ENCODE measurements around the gene MNX1.

MNX1 gene

GRCh38 chr7:157012113-157012547 is 1.7 kb upstream of the MNX1 start:
- H2AFZ ChIP-seq (ENCODE audit: low read length): no peak overlapping the region
- no peaks in the 10 kb centered on the region for H3K27me3 ChIP-seq (ENCODE audit: insufficient read depth, low read length, poor library complexity, severe bottlenecking)
- no peak overlapping the region for H3K4me3 ChIP-seq (ENCODE audit: low read length, poor library complexity, severe bottlenecking)
- TF ChIP-seq EZH2phosphoT487 (IDR thresholded peaks at IDR 0.05; ENCODE audit: borderline replicate concordance): no peak
- TF ChIP-seq, protein P1, sequence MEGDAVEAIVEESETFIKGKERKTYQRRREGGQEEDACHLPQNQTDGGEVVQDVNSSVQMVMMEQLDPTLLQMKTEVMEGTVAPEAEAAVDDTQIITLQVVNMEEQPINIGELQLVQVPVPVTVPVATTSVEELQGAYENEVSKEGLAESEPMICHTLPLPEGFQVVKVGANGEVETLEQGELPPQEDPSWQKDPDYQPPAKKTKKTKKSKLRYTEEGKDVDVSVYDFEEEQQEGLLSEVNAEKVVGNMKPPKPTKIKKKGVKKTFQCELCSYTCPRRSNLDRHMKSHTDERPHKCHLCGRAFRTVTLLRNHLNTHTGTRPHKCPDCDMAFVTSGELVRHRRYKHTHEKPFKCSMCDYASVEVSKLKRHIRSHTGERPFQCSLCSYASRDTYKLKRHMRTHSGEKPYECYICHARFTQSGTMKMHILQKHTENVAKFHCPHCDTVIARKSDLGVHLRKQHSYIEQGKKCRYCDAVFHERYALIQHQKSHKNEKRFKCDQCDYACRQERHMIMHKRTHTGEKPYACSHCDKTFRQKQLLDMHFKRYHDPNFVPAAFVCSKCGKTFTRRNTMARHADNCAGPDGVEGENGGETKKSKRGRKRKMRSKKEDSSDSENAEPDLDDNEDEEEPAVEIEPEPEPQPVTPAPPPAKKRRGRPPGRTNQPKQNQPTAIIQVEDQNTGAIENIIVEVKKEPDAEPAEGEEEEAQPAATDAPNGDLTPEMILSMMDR (conservative IDR thresholded peaks at IDR 0.05; ENCODE audit: low read length): no peak
- H3F3A ChIP-seq (ENCODE audit: low read depth): no peaks in the 10 kb centered on the region
- H3K4me1 ChIP-seq (ENCODE audit: insufficient read depth, low read length, poor library complexity, severe bottlenecking): peaks cover 10% of the 10 kb centered on the region
- no peak overlapping the region for H3K9ac ChIP-seq (ENCODE audit: low read depth, low read length, poor library complexity, severe bottlenecking)
- no peaks in the 10 kb centered on the region for H3K36me3 ChIP-seq (ENCODE audit: insufficient read depth, low read length)
- H3K79me2 ChIP-seq (ENCODE audit: insufficient read depth, low read length): no peaks in the 10 kb centered on the region
- H4K20me1 ChIP-seq (ENCODE audit: insufficient read depth, low read length, poor library complexity, severe bottlenecking): no peaks in the 10 kb centered on the region
- H3K9me2 ChIP-seq (replicated peaks; ENCODE audit: low read depth, low read length): no peaks in the 10 kb centered on the region
- H3K9me3 ChIP-seq (ENCODE audit: insufficient read depth, low read depth, low read length): no peaks in the 10 kb centered on the region
- H3K4me2 ChIP-seq (ENCODE audit: low read depth, low read length, poor library complexity, severe bottlenecking): no peak overlapping the region

- no peaks in the 10 kb centered on the region for H4K20me1 ChIP-seq (ENCODE audit: insufficient read depth, low read length, poor library complexity, severe bottlenecking)
- no peak overlapping the region for H3K9ac ChIP-seq (ENCODE audit: low read depth, low read length, poor library complexity, severe bottlenecking)
- H3K36me3 ChIP-seq (ENCODE audit: insufficient read depth, low read length): no peaks in the 10 kb centered on the region
- no peaks in the 10 kb centered on the region for H3F3A ChIP-seq (ENCODE audit: low read depth)
- no peak overlapping the region for H3K4me3 ChIP-seq (ENCODE audit: low read length, poor library complexity, severe bottlenecking)
- peaks cover 7% of the 10 kb centered on the region for H3K4me1 ChIP-seq (ENCODE audit: insufficient read depth, low read length, poor library complexity, severe bottlenecking)
- H3K79me2 ChIP-seq (ENCODE audit: insufficient read depth, low read length): no peaks in the 10 kb centered on the region
- H3K4me2 ChIP-seq (ENCODE audit: low read depth, low read length, poor library complexity, severe bottlenecking): no peak overlapping the region
- H3K27me3 ChIP-seq (ENCODE audit: insufficient read depth, low read length, poor library complexity, severe bottlenecking): no peaks in the 10 kb centered on the region
- no peak for TF ChIP-seq EZH2phosphoT487 (IDR thresholded peaks at IDR 0.05; ENCODE audit: borderline replicate concordance)
- TF ChIP-seq, protein P1 (conservative IDR thresholded peaks at IDR 0.05; ENCODE audit: low read length): no peak
- no peaks in the 10 kb centered on the region for H3K9me2 ChIP-seq (replicated peaks; ENCODE audit: low read depth, low read length)
- H3K9me3 ChIP-seq (ENCODE audit: insufficient read depth, low read depth, low read length): no peaks in the 10 kb centered on the region
- H2AFZ ChIP-seq (ENCODE audit: low read length): no peak overlapping the region
These were observed 1.1 kb upstream of the MNX1 start for GRCh38 chr7:157011333-157012112.

- Histone ChIP-seq H3K4me1 (ENCODE audit: insufficient read depth, low read length, poor library complexity, severe bottlenecking) (no peaks in the 10 kb centered on the region), H3K27me3 (ENCODE audit: insufficient read depth, low read length, poor library complexity, severe bottlenecking) (no peaks in the 10 kb centered on the region), H3F3A (ENCODE audit: low read depth) (no peaks in the 10 kb centered on the region), H3K4me2 (ENCODE audit: low read depth, low read length, poor library complexity, severe bottlenecking) (no peak overlapping the region), H3K36me3 (ENCODE audit: insufficient read depth, low read length) (no peaks in the 10 kb centered on the region), H3K9me2 (replicated peaks; ENCODE audit: low read depth, low read length) (no peaks in the 10 kb centered on the region), H3K9ac (ENCODE audit: low read depth, low read length, poor library complexity, severe bottlenecking) (no peak overlapping the region), H3K79me2 (ENCODE audit: insufficient read depth, low read length) (no peaks in the 10 kb centered on the region), H2AFZ (ENCODE audit: low read length) (no peak overlapping the region), H4K20me1 (ENCODE audit: insufficient read depth, low read length, poor library complexity, severe bottlenecking) (no peaks in the 10 kb centered on the region), H3K9me3 (ENCODE audit: insufficient read depth, low read depth, low read length) (no peaks in the 10 kb centered on the region), H3K4me3 (ENCODE audit: low read length, poor library complexity, severe bottlenecking) (no peak overlapping the region)
- TF ChIP-seq, protein P1 (conservative IDR thresholded peaks at IDR 0.05; ENCODE audit: low read length): no peak
- no peak for TF ChIP-seq EZH2phosphoT487 (IDR thresholded peaks at IDR 0.05; ENCODE audit: borderline replicate concordance)
These were observed 480 bp downstream of the MNX1 start for GRCh38 chr7:157009778-157010587.

Data from Loucy (cell line).